Activated CD4-positive, CD25-positive, alpha-beta regulatory T cell treated with anti-CD3 and anti-CD28 coated beads, Interleukin-2, amount 50 U/mL, for 16 hours (primary cell): ENCODE measurements around the gene HSPA12B.

Experiments
- DNase-seq: peaks from one replicate; pipeline ENCODE4 v3.0.0-alpha.2; 2020; ENCODE audit warnings: low read depth, low spot score

HSPA12B gene

GRCh38 chr20:3705491-3705969, 27.0 kb upstream of the HSPA12B start:
- DNase-seq, result no peak

DNA sequence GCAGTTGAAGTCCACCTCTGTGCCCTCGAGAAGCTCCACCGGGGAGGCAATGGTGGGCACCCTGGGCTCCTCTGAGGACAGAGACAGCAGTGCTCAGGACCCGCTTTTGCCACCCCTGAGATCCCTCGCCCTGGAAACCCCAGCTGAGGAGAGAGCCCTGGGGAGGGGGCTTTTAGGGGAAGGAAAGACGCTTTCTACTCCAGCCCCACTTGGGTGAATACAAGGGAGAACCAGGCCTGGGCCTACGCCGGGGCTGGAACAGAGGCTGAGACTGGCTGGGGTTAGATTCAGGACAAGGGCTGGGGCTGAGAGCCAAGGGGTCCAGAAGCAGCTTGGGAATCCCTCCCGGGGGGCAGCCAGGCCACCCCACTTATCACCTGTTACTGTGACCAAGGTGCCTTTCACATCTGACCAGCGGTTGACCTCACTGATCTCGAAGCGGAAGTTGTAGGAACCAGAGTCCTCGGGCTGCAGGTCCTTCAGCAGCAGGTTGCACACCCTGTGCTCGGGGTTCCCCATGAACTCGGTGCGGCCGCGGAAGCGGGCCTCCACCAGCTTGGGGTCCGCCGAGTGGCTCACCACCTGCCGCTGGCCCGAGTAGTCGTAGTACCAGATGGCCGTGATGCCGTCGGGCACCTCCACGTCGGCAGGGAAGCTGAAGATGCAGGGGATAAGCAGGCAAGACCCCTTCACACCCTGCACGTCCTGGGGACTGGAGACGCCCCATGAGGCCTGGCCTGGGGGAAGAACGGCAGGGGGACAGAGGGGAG, 26.3 kb upstream of the HSPA12B start:
- no peak for DNase-seq

DNA sequence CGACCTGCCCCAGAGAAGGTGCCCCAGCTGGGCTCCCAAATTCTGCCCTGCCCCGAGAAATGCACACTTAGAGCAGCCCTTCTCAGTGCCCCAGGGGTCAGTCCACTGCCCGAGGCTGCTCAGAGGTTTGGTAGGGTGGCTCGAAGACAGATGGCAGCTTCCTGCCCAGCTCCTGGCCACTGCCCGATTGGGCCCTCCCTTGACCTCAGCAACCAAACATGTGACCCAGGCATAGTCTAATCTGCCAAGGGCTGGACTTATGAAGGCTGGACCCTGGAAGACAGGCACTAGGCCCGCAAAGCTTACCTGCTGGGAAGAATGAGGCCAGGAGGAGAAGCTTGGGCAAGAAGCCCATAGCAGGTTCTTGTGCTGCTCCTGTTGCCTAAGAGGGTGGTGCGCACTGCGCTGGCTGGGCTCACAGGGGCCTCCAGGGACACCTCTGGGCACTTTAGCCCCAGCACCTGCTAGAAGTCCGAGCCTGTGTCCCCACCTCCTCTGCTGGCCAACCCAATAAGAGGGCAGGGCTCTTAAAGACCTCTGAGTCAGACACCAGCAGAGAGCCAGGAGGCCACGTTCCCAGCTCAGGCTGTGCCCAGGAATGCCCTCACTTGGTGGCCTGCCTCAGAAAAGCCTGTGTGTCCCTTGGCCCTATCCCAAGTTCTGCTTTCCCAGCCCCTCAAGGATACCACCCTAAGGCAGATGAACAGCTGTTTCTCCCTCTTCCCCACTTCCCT, 25.5 kb upstream of the HSPA12B start:
- no peak for DNase-seq

DNA sequence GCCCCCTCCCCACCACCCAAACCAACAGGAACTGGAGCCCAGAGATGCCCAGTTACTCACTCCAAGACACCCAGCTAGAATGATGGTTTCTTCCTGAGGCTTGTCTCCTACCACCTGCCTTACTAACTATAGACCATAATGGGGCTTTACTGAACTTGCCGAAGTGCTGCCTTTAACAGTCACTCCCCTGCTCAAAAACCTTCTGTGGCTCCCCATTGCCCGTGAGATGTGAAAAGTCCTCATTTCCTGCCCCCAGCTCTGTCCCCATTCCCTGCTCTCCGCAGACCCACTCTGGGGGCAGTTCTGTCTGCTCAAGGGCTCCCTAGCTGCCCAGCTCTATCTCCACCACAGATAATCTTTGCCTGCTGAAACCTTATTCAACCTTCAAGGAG, 25.0 kb upstream of the HSPA12B start:
- no peak for DNase-seq

DNA sequence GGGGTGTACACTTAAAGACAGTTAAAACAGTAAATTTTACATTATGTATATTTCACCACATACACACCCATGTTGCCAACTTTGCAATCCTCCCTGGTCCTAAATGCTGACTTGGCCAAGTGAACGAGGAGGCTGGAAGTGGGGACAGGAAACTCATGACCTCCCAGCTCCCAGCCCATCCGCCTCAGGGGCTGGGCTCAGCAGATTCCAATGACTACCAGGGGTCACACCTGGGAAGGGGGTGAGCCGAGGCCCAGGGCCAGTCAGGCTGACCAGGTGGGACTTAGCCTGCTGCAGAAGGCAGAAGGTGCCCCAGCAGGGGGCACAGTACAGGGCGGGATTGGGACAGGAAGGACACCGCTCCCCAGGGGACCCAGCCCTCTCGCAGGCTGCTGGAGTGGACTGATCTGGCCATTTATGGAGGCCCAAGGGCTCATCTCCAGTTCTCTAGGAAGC, 22.4 kb upstream of the HSPA12B start:
- no peak for DNase-seq

DNA sequence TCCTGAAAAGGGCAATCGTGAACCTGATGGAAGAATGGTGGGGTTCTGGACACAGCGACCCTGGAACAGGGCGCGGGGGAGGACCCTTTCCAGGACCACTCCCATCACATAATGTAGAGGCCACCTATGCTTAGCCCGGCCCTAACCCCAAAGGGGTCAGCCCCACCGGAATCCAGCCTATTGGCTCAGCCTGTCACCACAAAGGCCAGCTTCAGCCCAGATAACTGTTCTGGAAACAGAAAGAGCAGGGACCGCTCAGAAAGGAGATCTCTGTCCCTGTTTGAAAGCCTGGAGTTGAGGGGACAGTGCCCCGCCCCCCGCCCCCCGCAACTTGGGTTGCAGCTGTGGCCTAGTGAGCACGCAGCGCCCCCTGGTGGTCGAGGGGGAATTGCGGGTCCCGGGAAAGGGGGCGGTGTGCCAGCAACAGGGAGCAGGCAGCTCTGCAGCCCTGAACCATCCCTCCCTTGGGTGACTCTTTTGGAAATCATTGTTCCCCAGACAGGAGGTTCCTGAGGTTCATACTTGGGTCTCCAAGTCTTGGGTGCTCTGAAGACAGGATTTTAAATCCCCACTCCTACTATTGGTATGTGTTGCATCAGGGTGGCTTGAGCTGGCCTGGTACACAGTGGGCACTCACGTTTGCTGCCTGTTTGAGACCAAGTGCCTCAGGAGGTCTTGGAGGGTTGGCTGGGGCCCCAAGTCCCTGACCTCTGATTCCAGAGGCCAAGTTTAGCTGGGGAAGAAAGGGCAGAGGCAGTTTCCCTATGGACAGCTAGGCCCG, 21.6 kb upstream of the HSPA12B start:
- peak; percentile 54 for DNase-seq

DNA sequence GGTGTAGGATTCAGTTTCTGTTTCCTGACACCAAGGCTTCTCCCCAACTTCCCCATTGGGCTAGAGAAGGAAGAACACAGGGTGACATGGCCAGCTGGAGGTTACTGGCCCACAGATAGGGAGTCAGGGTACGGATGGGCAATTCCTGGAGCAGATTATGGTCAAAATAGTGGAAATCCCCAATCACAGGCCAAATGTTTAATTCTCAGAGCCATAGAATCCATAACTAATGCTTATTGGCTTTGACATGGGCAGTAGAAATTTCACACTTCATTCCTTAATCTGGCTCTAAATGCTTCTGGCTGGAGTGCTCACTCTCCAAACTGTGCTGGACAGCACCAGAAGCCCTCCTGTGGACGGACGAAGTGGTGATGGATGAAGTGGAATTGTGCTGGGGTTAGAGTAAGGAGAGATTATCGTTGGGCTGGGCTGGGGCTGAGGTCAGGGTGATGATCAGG, 21.0 kb upstream of the HSPA12B start:
- no peak for DNase-seq

DNA sequence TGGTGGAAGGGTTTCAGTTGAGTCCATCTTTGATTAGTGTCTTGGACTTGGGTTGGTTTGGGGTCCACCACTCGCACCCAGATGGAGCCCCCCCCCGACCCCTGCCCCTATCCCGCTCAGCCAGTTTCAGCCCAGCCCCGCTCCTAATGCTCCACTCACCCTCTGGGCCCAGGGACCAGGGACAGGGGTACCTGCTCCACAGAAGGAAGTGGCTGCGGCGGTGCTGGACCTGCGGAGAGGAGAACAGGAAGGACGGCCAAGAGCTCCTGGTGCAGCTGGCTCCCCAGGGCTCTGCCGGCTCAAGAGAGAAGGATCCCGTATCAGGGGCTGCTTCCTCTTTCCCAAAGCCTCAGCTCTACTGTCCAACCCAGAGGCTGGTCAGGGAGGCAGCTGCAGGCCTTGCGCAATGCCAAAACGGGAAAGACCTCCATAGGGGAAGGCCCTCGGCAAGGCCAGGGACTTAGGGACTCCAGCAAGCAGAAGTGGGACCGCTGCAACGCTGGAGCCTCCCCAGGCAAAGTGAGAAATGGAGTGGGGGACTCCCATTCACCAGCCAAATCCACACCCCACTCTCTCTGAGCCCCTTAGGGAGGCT, 20.1 kb upstream of the HSPA12B start, which contains the start of gene SIGLEC1:
SIGLEC1 (minus strand) TSS at position 322 of the 595 bp plus-strand sequence. CDS start 5,472 bp downstream, outside the sequence.
- no peak for DNase-seq

GRCh38 chr20:3714092-3714491, 18.4 kb upstream of the HSPA12B start:
- no peak for DNase-seq

GRCh38 chr20:3716195-3716834, 16.2 kb upstream of the HSPA12B start:
- DNase-seq, result no peak

DNA sequence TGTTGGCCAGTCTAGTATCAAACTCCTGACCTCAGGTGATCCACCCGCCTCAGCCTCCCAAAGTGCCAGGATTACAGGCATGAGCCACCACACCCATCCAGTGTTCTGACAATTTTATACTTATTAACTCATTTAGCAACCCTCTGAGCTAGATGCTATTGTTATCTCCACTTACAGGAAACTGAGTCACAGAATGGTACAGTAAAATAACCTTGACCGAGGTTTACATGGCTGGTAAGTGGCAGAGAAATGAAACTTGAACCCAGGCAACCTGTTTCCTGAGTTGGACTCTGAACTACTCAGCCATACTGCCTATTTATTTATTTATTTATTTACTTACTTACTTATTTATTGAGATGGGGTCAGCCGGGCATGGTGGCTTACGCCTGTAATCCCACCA, 13.4 kb upstream of the HSPA12B start:
- DNase-seq, result no peak

GRCh38 chr20:3720068-3720467, 12.4 kb upstream of the HSPA12B start:
- no peak for DNase-seq

DNA sequence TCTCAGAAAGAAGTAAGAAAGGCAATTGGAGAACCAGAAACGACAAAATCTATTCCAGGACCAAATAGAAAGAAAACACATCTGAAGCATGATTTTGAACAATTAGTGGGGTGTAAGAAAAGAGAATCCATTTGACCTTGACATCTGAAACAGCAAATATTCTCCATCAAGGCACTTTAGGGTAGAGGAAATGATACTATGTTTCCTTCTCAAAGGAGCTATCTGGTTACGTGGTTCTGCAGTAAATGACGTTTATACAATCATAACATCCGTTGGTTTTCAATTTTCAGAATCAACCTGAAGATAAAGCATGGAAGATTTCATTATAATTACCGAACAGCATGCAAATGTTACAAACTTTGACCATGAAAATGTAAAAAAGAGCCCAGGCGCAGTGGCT, 11.9 kb upstream of the HSPA12B start:
- DNase-seq, result no peak

GRCh38 chr20:3721912-3722311, 10.6 kb upstream of the HSPA12B start:
- no peak for DNase-seq

GRCh38 chr20:3723284-3723683, 9.2 kb upstream of the HSPA12B start:
- no peak for DNase-seq

DNA sequence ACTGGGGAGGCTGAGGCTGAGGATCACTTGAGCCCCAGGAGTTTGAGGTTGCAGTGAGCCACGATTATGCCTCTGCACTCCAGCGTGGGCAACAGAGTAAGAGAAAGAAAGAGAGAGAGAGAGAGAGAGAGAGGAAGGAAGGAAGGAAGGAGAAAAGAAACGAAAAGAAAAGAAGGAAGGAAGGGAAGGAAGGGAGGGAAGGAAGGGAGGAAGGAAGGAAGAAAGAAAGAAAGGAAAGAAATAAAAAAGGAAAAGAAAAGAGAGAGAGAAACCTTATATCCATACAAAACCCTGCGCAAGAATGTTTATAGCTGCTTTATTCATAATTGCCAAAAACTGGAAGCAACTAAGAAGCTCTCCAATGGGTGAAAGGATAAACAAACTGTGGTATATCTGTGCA, 8.1 kb upstream of the HSPA12B start:
- no peak for DNase-seq

DNA sequence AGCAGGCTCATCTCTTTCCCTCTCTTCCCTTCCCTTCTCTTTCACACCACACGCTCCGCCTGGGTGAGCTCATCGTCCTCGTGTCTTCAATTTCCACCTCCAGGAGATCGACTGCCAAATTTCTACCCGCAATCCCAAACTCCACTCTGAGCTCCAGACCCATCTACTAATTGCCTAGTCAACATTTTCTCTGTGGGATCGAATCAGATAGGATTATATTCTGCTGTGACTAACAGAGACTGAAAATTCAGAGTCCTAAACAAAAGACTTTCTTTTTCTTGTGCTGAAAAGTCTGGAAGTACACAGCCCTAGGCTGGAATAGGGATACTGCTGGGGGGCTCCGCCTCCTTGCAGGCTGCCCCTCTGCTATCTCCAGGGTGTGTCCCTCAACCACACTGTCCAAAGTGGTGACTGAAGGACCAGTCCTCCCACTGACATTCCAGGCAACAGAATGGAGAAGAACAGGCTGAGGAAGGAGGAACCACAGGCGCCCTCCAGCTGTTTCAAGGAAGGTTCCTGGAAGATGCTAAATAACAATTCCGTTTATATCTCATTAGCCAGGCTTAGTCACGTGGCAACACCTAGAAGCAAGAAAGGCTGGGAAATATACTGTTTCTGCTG, 5.0 kb upstream of the HSPA12B start:
- no peak for DNase-seq

DNA sequence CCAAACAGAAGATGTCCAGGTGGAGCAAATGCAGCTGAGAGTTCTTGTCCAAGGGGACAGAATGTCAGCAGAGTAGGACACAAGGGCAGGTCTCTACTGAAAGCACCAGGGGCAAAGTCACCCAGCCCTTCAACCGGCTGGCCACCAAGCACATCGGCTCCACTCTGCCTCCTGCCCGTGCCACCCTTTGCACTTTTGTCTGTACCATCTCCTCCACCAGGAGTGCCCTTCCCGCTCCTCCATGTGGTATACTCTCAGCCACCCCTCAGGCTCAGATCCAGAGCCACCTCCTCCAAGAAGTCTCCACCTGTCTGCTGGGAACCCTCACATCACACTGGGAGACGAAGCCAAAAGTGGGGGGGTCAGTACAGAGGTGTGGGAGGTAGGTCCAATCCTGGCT, 4.1 kb upstream of the HSPA12B start:
- no peak for DNase-seq

GRCh38 chr20:3728876-3729275, 3.6 kb upstream of the HSPA12B start:
- no peak for DNase-seq

- DNase-seq, result no peak
These were observed 3.1 kb upstream of the HSPA12B start for GRCh38 chr20:3729378-3729777.
